A673 (cell line): ENCODE measurements around the gene PLPP2. TPM values are rescaled to one million over a fixed set of nuclear protein-coding genes. Genes with fewer than 3 reads are reported as not detected.

Source experiments
- BruUV-seq: library from RNA; stranded (reverse); fragments of 400-500 nt; replicated peaks from 2 replicates; lab custom pipeline; 2021; lab: Mats Ljungman, UMichigan
- CTCF ChIA-PET: fragments of 300-600 bp; sonication (Branson Sonifier 250); formaldehyde crosslinking; loops from one replicate; lab custom pipeline; 2022; ENCODE audit warnings: antibody characterized with exemption; lab: Charles Lee
- POLR2A ChIA-PET: fragments of 300-600 bp; sonication (Branson Sonifier 250); formaldehyde crosslinking; loops from one replicate; lab custom pipeline; 2022; ENCODE audit warnings: antibody characterized with exemption; ENCODE audit not compliant: low non-redundant PET; lab: Charles Lee
- DNase-seq: peaks from one replicate; pipeline ENCODE4 v3.0.0-alpha.2; 2015; ENCODE audit warnings: low spot score
- H3K27ac ChIP-seq: fragments of 200-600 bp; sonication (generic); 2 replicates; pipeline ENCODE4 v1.5.1; 2016; ENCODE audit warnings: mixed run types, low read depth, mild to moderate bottlenecking, mixed read lengths, antibody characterized with exemption, low read length; ENCODE audit not compliant: poor library complexity, severe bottlenecking
- H3K27me3 ChIP-seq: fragments of 200-600 bp; sonication (generic); replicated peaks from 2 replicates; pipeline ENCODE4 v1.6.1; 2017; ENCODE audit warnings: mixed run types, low read depth, mild to moderate bottlenecking, mixed read lengths, antibody characterized with exemption, low read length; ENCODE audit not compliant: insufficient read depth, poor library complexity
- H3K36me3 ChIP-seq: fragments of 200-600 bp; sonication (generic); 2 replicates; pipeline ENCODE4 v1.6.1; 2016; ENCODE audit warnings: mixed run types, mild to moderate bottlenecking, mixed read lengths, antibody characterized with exemption, low read length; ENCODE audit not compliant: insufficient read depth, poor library complexity, severe bottlenecking
- H3K4me1 ChIP-seq: fragments of 200-600 bp; sonication (generic); 2 replicates; pipeline ENCODE4 v1.6.1; 2017; ENCODE audit warnings: mixed run types, mild to moderate bottlenecking, mixed read lengths, antibody characterized with exemption, low read length; ENCODE audit not compliant: insufficient read depth, poor library complexity, severe bottlenecking
- H3K4me3 ChIP-seq: fragments of 200-600 bp; sonication (generic); 2 replicates; pipeline ENCODE4 v1.5.1; 2016; ENCODE audit warnings: low read depth, mixed run types, mild to moderate bottlenecking, mixed read lengths, low read length; ENCODE audit not compliant: poor library complexity, severe bottlenecking
- H3K9me3 ChIP-seq: fragments of 200-600 bp; sonication (generic); 2 replicates; pipeline ENCODE4 v1.6.1; 2016; ENCODE audit warnings: mixed run types, low read depth, mild to moderate bottlenecking, mixed read lengths, antibody characterized with exemption, low read length; ENCODE audit not compliant: poor library complexity, severe bottlenecking
- CTCF ChIP-seq: fragments of 300-800, 200-600 bp; sonication (generic); conservative IDR thresholded peaks from 2 replicates; pipeline ENCODE4 v1.5.1; 2017; ENCODE audit warnings: low read depth, mild to moderate bottlenecking, antibody characterized with exemption, low read length, moderate library complexity, mixed read lengths
- EZH2 ChIP-seq: fragments of 200-600 bp; sonication (generic); IDR thresholded peaks from 2 replicates; pipeline ENCODE4 v1.6.1; 2017; ENCODE audit warnings: borderline replicate concordance, low read depth, mild to moderate bottlenecking, mixed read lengths, antibody characterized with exemption, low read length; ENCODE audit not compliant: poor library complexity, severe bottlenecking
- intact Hi-C: fragments of 100-400 bp; cut with micrococcal nuclease; formaldehyde crosslinking; loops from one replicate; pipeline ENCODE4 v1.10.0; 2022; ENCODE audit not compliant: unreplicated experiment
- total RNA-seq: library from RNA; stranded (reverse); gene quantifications from 2 replicates; pipeline ENCODE4 v1.2.3, GENCODE V29; 2021

The PLPP2 gene
- total RNA-seq, 1 experiment from 2014 or later: 2.6 TPM

- DNase-seq: no peak
- no peak for TF ChIP-seq CTCF
- no peak for TF ChIP-seq EZH2
- Histone ChIP-seq H3K9me3 (no peaks in the 10 kb centered on the region), H3K4me1 (peaks cover 16% of the 10 kb centered on the region), H3K27me3 (no peaks in the 10 kb centered on the region), H3K27ac (no peak overlapping the region), H3K36me3 (peaks cover 10% of the 10 kb centered on the region), H3K4me3 (no peak overlapping the region)
- no TSS peak for BruUV-seq
- intact Hi-C loops: no loop called here
- POLR2A ChIA-PET: no interaction called here
- CTCF ChIA-PET: no interaction called here
Observed at GRCh38 chr19:338421-338820, 47.2 kb upstream of the PLPP2 start.

- no peak for DNase-seq
- BruUV-seq: no TSS peak
- no peak overlapping the region for H3K4me3 ChIP-seq
- peaks cover 15% of the 10 kb centered on the region for H3K36me3 ChIP-seq
- no peak for TF ChIP-seq EZH2
- no peak for TF ChIP-seq CTCF
- no peak overlapping the region for H3K27ac ChIP-seq
- intact Hi-C loops: no loop called here
- no peaks in the 10 kb centered on the region for H3K4me1 ChIP-seq
- H3K27me3 ChIP-seq: no peaks in the 10 kb centered on the region
- CTCF ChIA-PET: no interaction called here
- no peaks in the 10 kb centered on the region for H3K9me3 ChIP-seq
- POLR2A ChIA-PET: no interaction called here
Observed at GRCh38 chr19:336067-336614, 44.9 kb upstream of the PLPP2 start.

- H3K4me3 ChIP-seq: no peak overlapping the region
- TF ChIP-seq EZH2 (no peak), CTCF (no peak)
- intact Hi-C loops: no loop called here
- H3K9me3 ChIP-seq: peaks cover 4% of the 10 kb centered on the region
- H3K27me3 ChIP-seq: no peaks in the 10 kb centered on the region
- DNase-seq: no peak
- no peak overlapping the region for H3K27ac ChIP-seq
- ChIA-PET POLR2A (no interaction called here), CTCF (no interaction called here)
- BruUV-seq: no TSS peak
- no peaks in the 10 kb centered on the region for H3K4me1 ChIP-seq
- H3K36me3 ChIP-seq: peaks cover 21% of the 10 kb centered on the region
Observed at GRCh38 chr19:335486-336066, 44.4 kb upstream of the PLPP2 start.
